ENCODE data around the gene USP47. TPM values are rescaled to one million over a fixed set of nuclear protein-coding genes. Genes with fewer than 3 reads are reported as not detected.

Gene USP47
- total RNA-seq, 1 experiment from 2014 or later, result 36.0 TPM

DNA sequence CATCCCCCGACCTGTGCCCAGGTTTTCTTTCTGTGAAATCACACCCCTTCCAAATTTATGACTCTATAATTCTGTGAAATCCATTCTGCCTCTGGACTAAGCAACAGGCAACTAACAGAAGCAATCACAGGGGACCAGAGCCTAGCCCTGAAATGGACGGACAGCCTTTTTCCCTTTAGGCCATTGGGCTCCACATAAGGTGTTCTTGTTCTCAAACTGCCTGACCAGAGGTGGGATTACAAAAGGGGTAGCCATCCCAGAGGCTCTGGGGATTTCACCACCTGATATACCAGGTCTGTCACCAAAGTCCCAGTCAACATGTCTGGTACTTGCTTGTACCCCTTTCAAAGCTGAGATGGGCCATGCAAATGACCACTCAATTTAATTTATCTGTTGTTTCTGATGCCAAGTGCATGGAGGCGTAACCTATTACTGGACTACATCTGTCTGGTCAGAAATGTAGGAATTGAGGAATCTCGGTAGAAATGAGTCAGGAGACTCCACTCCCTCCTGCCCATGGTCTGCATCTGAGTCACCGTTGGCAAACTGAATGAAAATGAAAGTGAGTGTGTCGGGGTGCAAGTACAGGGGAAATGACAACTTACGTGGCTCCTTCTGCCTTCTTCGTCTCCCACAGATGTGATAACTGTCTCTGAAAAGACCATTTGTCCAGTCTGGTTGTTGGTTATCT lies 156.5 kb downstream of the USP47 start:
- peak; percentile 81 for DNase-seq (ENCODE audit: low spot score)

DNA sequence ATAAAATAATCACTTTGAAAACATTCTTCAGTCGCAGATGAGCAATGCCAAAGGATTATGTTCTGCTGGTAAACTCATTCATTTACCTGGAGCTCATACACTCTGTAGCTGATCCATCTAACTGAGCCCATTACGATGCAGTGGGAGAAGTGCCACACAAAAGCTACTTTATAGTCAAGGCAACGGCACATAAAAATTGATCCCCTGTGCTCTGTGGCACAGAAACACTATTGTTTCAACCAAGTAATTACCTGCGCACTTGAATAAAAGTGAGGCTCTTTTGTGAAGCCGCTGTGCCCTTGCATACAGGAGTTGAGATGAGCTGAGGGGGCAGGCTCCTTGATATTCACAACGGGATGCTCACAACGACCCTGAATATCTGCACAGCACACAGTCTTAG lies 159.4 kb downstream of the USP47 start:
- no peak for DNase-seq (ENCODE audit: low spot score)

DNA sequence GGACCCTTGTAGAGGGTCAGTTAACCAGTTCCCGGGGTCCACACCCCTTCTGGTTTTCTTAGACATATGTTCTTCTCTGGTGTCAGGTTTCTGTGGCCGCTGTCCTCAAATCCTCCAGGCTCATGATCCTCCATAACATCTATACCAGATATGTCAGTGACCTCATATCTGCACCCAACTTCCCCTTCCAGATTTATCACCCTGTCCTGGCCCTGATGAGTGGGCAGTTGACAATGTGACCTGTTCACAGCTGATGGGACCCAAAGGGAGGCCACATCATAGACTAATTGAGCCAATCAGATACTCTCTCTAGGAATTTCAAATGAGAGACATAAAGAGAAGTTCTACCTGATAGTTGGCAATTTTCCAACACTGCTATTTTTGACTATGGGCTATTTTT lies 161.6 kb downstream of the USP47 start:
- no peak for DNase-seq (ENCODE audit: low spot score)

DNA sequence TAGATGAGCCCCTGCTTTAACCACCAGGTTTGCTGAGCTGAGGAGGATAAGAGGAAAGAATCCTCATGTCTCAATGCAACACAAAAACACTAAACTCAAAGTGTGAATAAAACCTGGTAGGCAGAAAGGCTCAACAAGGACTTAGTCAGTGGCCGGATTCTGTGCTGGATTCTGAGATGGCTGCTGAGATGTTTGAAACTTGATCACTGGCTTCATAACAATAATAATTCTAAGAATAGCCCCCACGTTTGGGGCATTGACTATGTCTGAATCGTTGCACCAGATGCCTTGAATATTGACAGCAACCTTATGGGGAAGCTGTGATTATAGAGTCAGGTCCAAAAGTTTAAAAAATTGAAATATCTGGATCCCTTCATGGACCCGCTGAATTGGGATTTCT lies 162.0 kb downstream of the USP47 start:
- DNase-seq (ENCODE audit: low spot score), result no peak

DNA sequence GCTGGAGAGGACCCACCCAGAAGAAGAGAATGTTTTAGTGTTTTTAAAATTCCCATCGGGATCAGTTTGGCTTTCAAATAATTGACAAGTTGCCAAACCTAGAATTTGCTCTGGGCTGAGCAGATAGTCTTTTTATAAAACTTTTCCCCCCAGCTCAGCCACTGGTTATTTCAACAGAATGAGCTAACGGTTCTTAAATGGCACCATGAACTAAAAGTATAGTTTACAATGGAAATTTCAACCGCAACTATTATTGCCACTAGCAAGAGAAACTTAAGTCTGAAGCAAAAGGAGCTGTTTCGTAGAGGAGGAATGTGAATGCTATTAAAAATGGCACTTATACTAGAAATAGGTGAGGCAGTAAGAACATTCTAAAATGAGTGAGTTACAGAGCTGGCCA lies 163.3 kb downstream of the USP47 start:
- no peak for DNase-seq (ENCODE audit: low spot score)

DNA sequence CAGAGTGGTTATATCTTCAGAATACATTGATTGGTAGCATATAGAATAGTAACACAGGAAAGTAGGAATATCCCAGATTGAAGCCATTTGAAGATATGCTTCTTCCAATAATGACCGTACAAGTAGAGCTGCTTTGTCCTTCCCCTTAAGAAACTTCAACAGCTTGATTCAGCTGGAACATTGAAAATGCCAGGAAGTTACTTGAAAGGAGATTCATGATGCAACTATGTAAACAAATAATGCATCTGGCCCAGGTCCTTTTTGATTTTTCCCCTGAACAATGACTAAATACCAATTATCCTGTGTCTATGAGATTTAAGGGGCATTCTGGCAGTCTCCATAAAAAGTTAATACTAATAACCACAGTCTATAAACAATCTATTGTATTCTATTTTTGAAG lies 163.7 kb downstream of the USP47 start:
- peak; percentile 55 for DNase-seq (ENCODE audit: low spot score)

DNA sequence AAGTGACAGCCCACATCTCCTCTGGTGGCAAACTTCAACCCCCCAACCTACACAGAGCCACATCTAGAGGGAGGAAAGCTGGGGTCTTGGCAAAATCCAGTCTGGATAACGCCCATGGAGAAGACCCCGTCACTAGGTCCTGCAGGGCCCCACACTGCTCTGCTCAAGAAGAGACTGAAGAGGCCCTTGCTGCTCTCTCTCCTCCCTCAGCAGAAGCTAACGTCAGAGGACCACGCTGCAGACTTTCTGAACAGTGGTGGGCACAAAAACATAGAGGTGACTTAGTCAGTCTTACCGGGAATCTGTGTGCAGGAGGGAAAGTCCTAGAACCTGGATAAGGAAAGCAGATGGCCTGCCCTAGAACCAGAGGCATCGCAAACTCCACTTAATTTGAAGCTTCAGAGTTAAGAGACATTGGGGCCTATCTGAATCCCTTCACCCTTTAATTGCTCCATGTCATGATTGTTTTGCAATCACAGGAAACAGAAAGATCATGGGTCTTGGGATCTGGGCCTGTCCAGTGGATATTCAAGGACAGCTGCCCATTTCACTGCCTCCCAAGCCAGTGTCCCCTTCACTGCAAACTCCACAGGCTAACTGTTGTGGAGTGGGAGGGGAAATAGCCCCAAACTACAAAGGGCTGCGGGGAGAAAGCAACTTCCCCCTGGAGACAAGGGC lies 164.9 kb downstream of the USP47 start:
- DNase-seq (ENCODE audit: low spot score), result no peak

DNA sequence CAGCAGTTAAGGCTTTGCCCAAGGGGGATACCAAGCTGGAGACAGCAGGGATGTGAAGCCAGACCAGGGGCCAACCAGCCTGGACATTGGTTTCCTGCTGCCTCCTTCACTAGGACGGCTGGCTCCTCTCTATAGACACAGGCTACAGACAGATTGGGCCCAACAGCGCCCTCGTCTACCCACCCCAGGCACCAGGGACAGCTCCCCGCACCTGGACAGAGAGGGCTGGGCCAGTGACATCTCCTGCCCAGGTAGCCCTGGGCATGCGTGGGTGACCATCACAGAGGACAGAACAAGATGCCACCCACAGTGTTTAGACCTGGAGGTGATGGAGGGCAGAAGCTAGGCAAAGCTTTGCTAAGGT lies 165.4 kb downstream of the USP47 start:
- no peak for DNase-seq (ENCODE audit: low spot score)

DNA sequence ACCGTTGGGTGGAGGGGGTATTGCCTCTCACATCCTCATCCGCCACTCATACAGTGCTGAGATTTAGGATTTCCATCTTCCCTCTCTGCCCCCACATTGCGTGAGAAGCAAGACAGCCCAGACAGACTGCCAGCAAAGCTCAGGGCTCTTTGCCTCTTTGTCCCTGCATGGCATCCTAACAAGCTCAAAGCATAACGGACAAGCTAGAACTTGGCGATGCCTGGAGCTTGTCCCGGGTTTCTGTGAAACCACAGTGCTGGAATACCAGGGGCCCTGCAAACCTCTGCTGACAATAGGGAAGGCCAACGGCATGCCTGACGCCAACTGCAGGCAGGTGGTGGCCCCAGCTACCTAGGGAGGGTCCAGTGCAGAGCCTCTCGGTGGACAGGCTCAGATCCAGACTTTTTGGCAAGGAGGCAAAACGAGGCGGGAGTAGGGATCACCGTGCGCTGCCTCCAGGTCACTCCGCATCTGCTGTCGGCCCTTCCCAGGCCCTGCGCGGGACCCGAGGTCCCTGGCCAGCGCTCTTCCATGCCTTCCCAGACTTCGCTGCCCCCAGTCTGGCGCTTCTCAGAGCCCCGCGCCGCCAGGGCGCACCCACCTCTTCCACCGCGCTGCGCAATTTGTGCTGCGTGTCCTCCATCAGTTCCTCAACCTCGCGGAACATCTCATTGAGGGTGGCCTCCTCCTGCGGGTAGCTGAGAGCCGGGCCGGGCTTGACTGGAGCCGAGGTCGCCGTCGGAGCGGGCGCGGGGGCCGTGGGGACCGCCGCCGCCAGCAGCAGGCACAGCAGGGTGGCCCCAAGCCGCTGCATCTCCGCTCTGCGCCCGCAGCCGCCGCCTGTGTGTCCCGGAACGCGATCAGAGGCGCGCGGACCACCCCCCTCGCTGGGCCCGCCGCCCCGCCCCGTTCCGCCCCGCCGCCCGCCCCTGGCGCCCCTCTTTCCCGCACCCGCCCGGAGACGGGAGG lies 166.3 kb downstream of the USP47 start, which contains the start of gene DKK3:
Gene DKK3, minus strand, starts transcription at position 858 of the 969 bp plus-strand sequence. Its CDS starts 44 bp downstream, at position 814.
- DNase-seq (ENCODE audit: low spot score), result peak; percentile 30

Other genes starting within 250 kb of the USP47 start
- 5.0 and 6.8 TPM in 2 replicates for gene GALNT18, start 220.0 kb upstream of the USP47 start, total RNA-seq (2014; rRNA removed; shearing (Covaris generic))
- gene DKK3, start 166.7 kb downstream of the USP47 start, total RNA-seq (2014; rRNA removed; shearing (Covaris generic)), result 129 and 161 TPM in 2 replicates